Measurements from ENCODE around the gene PGM2L1.
"Not testable (repeated sequence)": the region's sequence is repeated elsewhere in the genome, so short reads cannot be mapped to it uniquely, and the experiment has no call there.

The PGM2L1 gene

DNA sequence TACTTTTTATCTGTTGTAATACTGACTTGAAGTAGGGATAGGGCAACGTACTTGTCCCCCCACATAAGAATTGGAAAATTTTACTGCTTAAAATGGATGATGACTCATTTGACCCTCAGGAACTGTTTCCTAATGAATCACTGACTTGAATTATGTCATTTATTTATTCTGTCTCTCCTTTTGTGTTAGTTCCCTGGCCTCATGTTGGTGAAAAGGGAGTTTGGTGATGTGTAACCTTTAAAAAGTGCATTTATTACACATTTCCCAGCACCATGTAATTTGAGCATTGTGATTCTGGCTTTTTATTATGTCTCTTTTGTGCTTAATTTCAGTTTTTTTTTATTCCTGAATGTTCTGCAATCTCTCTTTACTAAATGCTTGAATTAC lies 20.3 kb upstream of the PGM2L1 start:
- H3K36me3 ChIP-seq (ENCODE audit: control insufficient read depth, insufficient read depth, low read length), result no peaks in the 10 kb centered on the region
- H3K27me3 ChIP-seq (ENCODE audit: control insufficient read depth, insufficient read depth, low read length), result no peaks in the 10 kb centered on the region
- peak overlapping the region; percentile 5 for H3K27ac ChIP-seq (ENCODE audit: low read depth, low read length)
- H3K4me1 ChIP-seq (ENCODE audit: control insufficient read depth, insufficient read depth, low read length), result peaks cover 5% of the 10 kb centered on the region
- H3K9ac ChIP-seq (ENCODE audit: low read length), result no peak overlapping the region
- H3K4me3 ChIP-seq (ENCODE audit: low read length), result no peak overlapping the region

DNA sequence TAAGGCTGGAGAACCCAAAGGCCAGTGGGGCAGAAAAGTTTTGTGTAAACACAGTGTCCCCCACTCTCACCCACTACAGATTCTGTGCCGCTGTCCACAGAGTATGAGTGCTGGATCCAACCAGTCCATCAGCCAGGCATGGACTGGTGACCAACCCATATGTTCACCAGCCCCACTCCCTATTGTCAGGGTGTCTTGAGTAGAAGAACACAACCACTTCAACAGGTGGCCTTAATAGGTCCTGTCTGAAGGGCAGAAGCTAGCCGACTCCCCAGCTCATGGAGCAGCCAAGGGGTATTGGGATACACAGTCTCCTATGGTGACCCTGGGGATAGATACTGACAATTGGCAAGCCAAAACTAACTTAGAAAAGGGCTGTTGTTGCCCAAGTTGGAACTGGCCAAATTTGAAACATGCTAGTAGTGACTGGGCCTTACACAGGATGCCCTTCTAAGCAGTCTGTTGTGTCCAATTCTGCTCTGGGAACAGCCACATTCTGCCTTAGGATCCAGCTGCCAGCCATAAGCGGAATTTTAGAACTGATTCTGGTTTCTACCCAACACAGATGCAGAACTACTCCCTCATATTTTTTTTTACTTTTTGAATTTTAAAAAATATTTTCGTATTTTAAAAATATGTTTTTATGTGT lies 19.8 kb upstream of the PGM2L1 start:
- Histone ChIP-seq H3K27me3 (ENCODE audit: control insufficient read depth, insufficient read depth, low read length) (no peaks in the 10 kb centered on the region), H3K4me1 (ENCODE audit: control insufficient read depth, insufficient read depth, low read length) (peaks cover 5% of the 10 kb centered on the region), H3K4me3 (ENCODE audit: low read length) (no peak overlapping the region), H3K9ac (ENCODE audit: low read length) (no peak overlapping the region), H3K27ac (ENCODE audit: low read depth, low read length) (peak overlapping the region; percentile 48), H3K36me3 (ENCODE audit: control insufficient read depth, insufficient read depth, low read length) (no peaks in the 10 kb centered on the region)

- Histone ChIP-seq H3K36me3 (ENCODE audit: control insufficient read depth, insufficient read depth, low read length) (no peaks in the 10 kb centered on the region), H3K4me1 (ENCODE audit: control insufficient read depth, insufficient read depth, low read length) (peaks cover 5% of the 10 kb centered on the region), H3K9ac (ENCODE audit: low read length) (no peak overlapping the region), H3K27me3 (ENCODE audit: control insufficient read depth, insufficient read depth, low read length) (no peaks in the 10 kb centered on the region), H3K27ac (ENCODE audit: low read depth, low read length) (peak overlapping the region; percentile 48), H3K4me3 (ENCODE audit: low read length) (no peak overlapping the region)
These were observed 19.2 kb upstream of the PGM2L1 start for GRCh38 chr11:74417379-74417804.

- not testable (repeated sequence) for H3K27ac ChIP-seq (ENCODE audit: low read depth, low read length); H3K4me3 ChIP-seq (ENCODE audit: low read length); H3K36me3 ChIP-seq (ENCODE audit: control insufficient read depth, insufficient read depth, low read length); H3K4me1 ChIP-seq (ENCODE audit: control insufficient read depth, insufficient read depth, low read length); H3K27me3 ChIP-seq (ENCODE audit: control insufficient read depth, insufficient read depth, low read length); H3K9ac ChIP-seq (ENCODE audit: low read length)
These were observed 18.7 kb upstream of the PGM2L1 start for GRCh38 chr11:74416974-74417373.

DNA sequence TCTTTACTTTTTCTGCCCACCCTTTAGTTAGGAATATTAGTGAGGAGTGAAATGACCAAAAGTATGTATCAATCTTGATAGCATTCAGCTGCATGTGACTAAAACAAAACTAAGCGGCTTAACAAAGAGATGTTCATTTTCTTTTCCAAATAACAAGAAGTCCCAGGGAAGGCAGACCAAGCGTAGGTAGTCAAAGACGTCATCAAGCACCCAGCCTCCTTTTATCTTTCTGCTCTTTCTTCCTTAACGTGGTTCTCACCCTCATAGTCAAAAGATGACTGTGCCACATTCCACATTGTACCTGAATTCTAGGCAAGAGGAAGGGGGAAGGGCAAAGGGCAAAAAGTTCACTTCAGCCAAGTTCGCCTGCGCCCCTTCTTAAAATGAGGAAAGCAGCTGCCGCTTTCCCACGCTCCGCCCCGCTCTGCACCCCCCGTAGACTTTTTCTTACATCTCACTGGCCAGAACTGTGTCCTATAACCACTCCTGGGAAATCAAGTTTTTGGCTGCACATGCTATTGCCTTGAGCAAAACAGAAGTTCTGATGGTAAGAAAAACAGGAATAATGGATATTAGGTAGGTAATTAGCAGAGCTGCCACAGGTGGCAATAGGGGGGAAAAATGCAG lies 14.6 kb upstream of the PGM2L1 start:
- H3K4me3 ChIP-seq (ENCODE audit: low read length), result no peak overlapping the region
- peaks cover 5% of the 10 kb centered on the region for H3K4me1 ChIP-seq (ENCODE audit: control insufficient read depth, insufficient read depth, low read length)
- H3K27ac ChIP-seq (ENCODE audit: low read depth, low read length), result no peak overlapping the region
- H3K36me3 ChIP-seq (ENCODE audit: control insufficient read depth, insufficient read depth, low read length), result no peaks in the 10 kb centered on the region
- H3K9ac ChIP-seq (ENCODE audit: low read length), result no peak overlapping the region
- H3K27me3 ChIP-seq (ENCODE audit: control insufficient read depth, insufficient read depth, low read length), result no peaks in the 10 kb centered on the region

- H3K4me1 ChIP-seq (ENCODE audit: control insufficient read depth, insufficient read depth, low read length), result no peaks in the 10 kb centered on the region
- no peaks in the 10 kb centered on the region for H3K27me3 ChIP-seq (ENCODE audit: control insufficient read depth, insufficient read depth, low read length)
- no peak overlapping the region for H3K9ac ChIP-seq (ENCODE audit: low read length)
- H3K27ac ChIP-seq (ENCODE audit: low read depth, low read length), result no peak overlapping the region
- H3K36me3 ChIP-seq (ENCODE audit: control insufficient read depth, insufficient read depth, low read length), result no peaks in the 10 kb centered on the region
- no peak overlapping the region for H3K4me3 ChIP-seq (ENCODE audit: low read length)
These were observed 14.1 kb upstream of the PGM2L1 start for GRCh38 chr11:74412321-74412720.

DNA sequence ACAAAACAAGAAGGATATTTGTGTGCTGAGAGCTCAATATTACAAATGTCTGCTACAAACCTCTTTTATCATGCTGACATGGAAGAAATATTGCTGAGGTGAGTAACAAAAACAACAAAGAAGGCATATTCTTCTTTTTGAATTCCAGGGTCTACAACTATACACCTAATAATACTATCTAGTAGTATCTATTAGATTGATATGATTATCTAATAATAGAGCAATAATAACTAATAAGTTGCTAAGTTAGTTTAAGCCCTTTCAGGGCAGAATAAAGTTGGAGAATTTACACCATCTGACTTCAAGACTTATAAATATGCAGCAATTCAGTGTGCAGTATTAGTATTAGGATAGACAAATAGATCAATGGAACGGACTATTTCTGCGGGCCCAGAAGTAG lies 11.4 kb upstream of the PGM2L1 start:
- Histone ChIP-seq H3K4me3 (ENCODE audit: low read length) (no peak overlapping the region), H3K27ac (ENCODE audit: low read depth, low read length) (no peak overlapping the region), H3K36me3 (ENCODE audit: control insufficient read depth, insufficient read depth, low read length) (no peaks in the 10 kb centered on the region), H3K4me1 (ENCODE audit: control insufficient read depth, insufficient read depth, low read length) (no peaks in the 10 kb centered on the region), H3K27me3 (ENCODE audit: control insufficient read depth, insufficient read depth, low read length) (no peaks in the 10 kb centered on the region), H3K9ac (ENCODE audit: low read length) (no peak overlapping the region)

DNA sequence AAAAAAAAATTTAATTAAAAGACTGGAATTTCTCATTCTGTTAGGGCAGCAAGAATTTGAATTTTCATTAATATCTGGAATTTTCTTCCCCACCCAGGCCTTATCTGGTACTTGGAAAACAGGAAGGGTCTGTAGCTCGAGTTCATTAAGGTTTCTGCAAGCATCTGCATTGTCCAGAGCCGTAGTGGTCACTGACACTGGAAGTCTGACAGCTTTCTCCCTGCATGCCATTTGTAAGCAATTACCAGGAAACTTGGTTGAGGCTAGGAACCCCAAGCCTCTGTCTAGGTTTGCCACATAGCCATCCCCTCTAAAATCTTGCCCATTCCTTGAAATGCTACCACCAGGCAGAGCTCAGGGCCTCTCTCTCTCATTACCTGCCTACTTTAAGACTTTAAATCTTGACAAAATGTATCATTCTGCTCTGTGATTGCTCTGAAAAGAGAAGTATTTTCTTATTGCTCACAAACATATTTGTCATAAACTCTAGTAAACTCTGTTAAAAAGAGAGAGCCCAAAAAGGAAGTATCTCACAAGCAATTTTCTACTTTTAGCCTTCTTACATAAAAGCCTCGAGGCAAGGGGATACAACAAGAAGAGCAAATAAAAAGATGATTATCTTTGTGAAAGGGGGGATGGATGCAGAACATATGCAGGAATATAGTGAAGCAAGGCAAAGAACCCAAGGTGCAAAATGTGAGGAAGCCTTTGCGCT lies 5.5 kb upstream of the PGM2L1 start:
- H3K9ac ChIP-seq (ENCODE audit: low read length), result no peak overlapping the region

DNA sequence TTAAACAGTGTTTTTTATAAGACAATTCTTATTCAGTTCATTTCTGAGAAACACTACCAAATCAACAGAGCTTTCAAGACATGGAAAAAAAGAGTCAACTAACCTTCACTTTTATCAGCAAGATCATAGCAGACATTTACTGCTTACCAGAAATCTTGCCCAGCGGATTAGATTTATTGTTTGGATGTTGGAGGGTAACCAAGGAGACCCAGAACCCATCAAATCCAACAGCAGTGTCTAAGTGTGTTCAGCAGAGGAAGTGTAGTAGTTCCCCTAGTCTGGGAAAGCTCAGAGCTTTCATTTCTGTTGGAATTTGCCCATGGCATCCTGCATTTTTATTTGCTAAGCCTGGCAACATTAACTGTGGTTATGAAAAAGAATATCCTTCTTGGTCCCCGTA lies 2.4 kb upstream of the PGM2L1 start:
- Histone ChIP-seq H3K27ac (ENCODE audit: low read depth, low read length) (no peak overlapping the region), H3K36me3 (ENCODE audit: control insufficient read depth, insufficient read depth, low read length) (no peaks in the 10 kb centered on the region), H3K4me3 (ENCODE audit: low read length) (no peak overlapping the region), H3K27me3 (ENCODE audit: control insufficient read depth, insufficient read depth, low read length) (no peaks in the 10 kb centered on the region), H3K4me1 (ENCODE audit: control insufficient read depth, insufficient read depth, low read length) (no peaks in the 10 kb centered on the region), H3K9ac (ENCODE audit: low read length) (no peak overlapping the region)

More for the DNA sequence above, 5.5 kb upstream of the PGM2L1 start:
- Histone ChIP-seq H3K36me3 (ENCODE audit: control insufficient read depth, insufficient read depth, low read length) (no peaks in the 10 kb centered on the region), H3K27me3 (ENCODE audit: control insufficient read depth, insufficient read depth, low read length) (no peaks in the 10 kb centered on the region), H3K4me3 (ENCODE audit: low read length) (no peak overlapping the region), H3K27ac (ENCODE audit: low read depth, low read length) (no peak overlapping the region), H3K4me1 (ENCODE audit: control insufficient read depth, insufficient read depth, low read length) (no peaks in the 10 kb centered on the region)

DNA sequence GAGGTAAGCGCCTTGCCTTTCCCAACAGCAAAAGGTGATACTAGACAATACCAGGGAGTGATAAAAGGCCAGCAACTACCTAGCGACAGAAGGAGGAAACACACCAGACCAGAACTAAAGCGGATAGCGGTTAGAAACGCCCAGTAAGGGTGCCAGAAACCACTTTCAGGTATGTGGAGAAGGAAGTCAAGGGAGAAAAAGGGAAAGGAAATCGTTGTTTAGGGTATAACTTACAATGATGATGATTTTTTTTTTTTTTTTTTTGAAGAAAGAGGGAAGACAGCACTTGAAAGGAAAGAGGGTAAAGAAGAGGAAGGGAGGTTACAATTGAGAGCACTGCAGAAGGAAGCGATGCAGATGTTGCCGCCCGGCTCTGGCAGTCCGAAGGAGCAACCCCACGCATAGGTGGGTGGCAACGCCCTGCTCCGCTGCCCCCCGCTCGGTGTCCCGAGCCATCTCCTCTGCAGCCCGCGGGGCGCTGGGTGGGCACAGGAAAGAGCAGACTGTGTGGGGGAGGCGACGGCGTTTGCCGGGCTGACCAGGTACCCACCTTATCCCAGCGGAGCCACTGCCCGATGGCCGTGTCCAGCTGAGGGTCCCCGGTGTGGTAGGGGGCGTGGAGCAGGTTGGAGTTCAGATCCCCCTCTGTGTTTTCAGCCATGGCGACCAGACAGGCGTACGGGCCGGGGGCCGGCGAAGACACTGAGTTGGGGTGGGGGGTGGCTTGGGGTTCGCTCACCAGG lies 561 bp downstream of the PGM2L1 start:
- Histone ChIP-seq H3K36me3 (ENCODE audit: control insufficient read depth, insufficient read depth, low read length) (no peaks in the 10 kb centered on the region), H3K27me3 (ENCODE audit: control insufficient read depth, insufficient read depth, low read length) (no peaks in the 10 kb centered on the region), H3K4me1 (ENCODE audit: control insufficient read depth, insufficient read depth, low read length) (no peaks in the 10 kb centered on the region), H3K9ac (ENCODE audit: low read length) (peak overlapping the region; percentile 81), H3K4me3 (ENCODE audit: low read length) (peak overlapping the region; percentile 97), H3K27ac (ENCODE audit: low read depth, low read length) (peak overlapping the region; percentile 91)

- no peak overlapping the region for H3K4me3 ChIP-seq (ENCODE audit: low read length)
- H3K9ac ChIP-seq (ENCODE audit: low read length), result no peak overlapping the region
- no peaks in the 10 kb centered on the region for H3K36me3 ChIP-seq (ENCODE audit: control insufficient read depth, insufficient read depth, low read length)
- no peak overlapping the region for H3K27ac ChIP-seq (ENCODE audit: low read depth, low read length)
- no peaks in the 10 kb centered on the region for H3K27me3 ChIP-seq (ENCODE audit: control insufficient read depth, insufficient read depth, low read length)
- H3K4me1 ChIP-seq (ENCODE audit: control insufficient read depth, insufficient read depth, low read length), result no peaks in the 10 kb centered on the region
These were observed 6.0 kb downstream of the PGM2L1 start for GRCh38 chr11:74392256-74392655.

DNA sequence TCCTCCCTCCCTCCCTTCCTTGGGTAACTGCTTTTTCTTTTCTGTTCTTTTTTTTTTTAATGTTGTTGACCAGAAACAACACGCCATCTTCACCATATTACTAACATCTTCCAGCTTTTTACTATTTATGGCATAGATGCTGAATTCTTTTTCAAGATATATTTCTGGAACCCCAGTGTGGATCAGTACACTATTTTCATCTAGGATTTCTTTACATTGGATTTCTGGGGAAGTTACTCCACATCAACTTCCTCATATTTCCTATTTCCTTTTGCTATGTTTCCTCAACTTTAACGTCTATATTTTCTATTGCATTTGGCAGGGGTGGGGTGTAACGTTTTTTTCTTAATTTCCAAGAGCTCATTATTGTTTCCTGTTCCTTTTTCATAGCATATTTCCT lies 7.0 kb downstream of the PGM2L1 start:
- H3K27ac ChIP-seq (ENCODE audit: low read depth, low read length), result no peak overlapping the region
- no peaks in the 10 kb centered on the region for H3K27me3 ChIP-seq (ENCODE audit: control insufficient read depth, insufficient read depth, low read length)
- H3K36me3 ChIP-seq (ENCODE audit: control insufficient read depth, insufficient read depth, low read length), result no peaks in the 10 kb centered on the region
- no peaks in the 10 kb centered on the region for H3K4me1 ChIP-seq (ENCODE audit: control insufficient read depth, insufficient read depth, low read length)
- H3K4me3 ChIP-seq (ENCODE audit: low read length), result no peak overlapping the region
- H3K9ac ChIP-seq (ENCODE audit: low read length), result no peak overlapping the region

All from rectal smooth muscle tissue (tissue), 1 donor.